Thyroid gland (tissue), 4 donors: ENCODE measurements around the gene HOXA3.

Experiments
- POLR2A ChIP-seq, 2 donors: fragments of 450-650 bp; IDR thresholded peaks; one replicate each; pipeline ENCODE4 v1.6.1; 2017; ENCODE audit warnings: antibody characterized with exemption in 2 of 2, mild to moderate bottlenecking in 2 of 2, moderate library complexity in 1 of 2
- TF ChIP-seq, protein P1 (sequence below), 6 experiments: fragments of 200-600 bp in 3 of 6; fragments of 450-650 bp in 3 of 6; sonication (generic) in 3 of 6; IDR thresholded peaks; one replicate each; pipeline ENCODE4 v1.5.1; 2016 to 2019; ENCODE audit warnings: antibody characterized with exemption in 6 of 6, mild to moderate bottlenecking in 2 of 6, inconsistent platforms in 1 of 6, moderate library complexity in 1 of 6

DNA sequence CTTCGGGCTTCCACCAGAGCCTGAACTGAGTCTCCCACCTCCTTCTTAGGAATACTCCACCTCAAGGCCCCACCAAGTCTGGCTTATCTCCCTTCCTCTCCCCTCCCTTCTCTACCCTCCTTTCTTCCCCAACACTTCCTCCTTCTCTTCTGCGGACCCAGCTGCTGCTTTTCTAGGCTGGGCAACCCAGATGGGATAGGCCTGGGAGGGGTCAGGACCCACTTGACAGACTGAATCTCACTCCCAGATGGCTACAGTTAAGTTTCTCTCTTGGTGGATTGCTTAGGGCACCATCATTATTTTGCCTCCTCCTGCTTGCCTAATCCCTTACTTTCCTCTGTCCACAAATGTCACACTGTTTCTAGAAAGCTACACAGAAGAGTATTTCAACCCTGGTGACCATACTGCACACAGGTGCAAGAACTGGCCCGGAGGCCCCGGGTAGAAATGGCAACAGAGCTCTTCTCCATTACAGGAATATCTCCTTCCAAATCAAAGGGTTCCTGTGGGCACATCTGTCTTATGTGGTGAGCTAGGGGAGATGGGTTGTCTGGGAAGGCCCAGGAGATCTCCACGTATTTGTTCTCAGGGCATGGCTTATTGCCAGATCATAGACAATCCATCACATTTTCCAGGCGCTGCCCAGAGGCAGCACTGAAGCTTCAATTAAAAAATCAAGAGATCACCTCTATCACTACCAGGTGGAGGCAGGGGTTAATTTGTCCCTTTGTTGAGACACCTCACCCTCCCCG is 37.8 kb upstream of the HOXA3 start:
- TF ChIP-seq POLR2A (IDR thresholded peaks at IDR 0.05): no peak
- TF ChIP-seq, protein P1, sequence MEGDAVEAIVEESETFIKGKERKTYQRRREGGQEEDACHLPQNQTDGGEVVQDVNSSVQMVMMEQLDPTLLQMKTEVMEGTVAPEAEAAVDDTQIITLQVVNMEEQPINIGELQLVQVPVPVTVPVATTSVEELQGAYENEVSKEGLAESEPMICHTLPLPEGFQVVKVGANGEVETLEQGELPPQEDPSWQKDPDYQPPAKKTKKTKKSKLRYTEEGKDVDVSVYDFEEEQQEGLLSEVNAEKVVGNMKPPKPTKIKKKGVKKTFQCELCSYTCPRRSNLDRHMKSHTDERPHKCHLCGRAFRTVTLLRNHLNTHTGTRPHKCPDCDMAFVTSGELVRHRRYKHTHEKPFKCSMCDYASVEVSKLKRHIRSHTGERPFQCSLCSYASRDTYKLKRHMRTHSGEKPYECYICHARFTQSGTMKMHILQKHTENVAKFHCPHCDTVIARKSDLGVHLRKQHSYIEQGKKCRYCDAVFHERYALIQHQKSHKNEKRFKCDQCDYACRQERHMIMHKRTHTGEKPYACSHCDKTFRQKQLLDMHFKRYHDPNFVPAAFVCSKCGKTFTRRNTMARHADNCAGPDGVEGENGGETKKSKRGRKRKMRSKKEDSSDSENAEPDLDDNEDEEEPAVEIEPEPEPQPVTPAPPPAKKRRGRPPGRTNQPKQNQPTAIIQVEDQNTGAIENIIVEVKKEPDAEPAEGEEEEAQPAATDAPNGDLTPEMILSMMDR (IDR thresholded peaks at IDR 0.05): no peak
